Measurements from ENCODE around the gene PPP2R5E. TPM values are rescaled to one million over a fixed set of nuclear protein-coding genes. Genes with fewer than 3 reads are reported as not detected.

Gene PPP2R5E
- total RNA-seq, 6 experiments from 2014 or later, result 12.5 to 34.8 (median 18.2) TPM

GRCh38 chr14:63388766-63389431 is 154.3 kb downstream of the PPP2R5E start:
- Histone ChIP-seq H3K9me3 (no peaks in the 10 kb centered on the region), H3K4me3 (no peak overlapping the region), H3K27ac (no peak overlapping the region), H3K27me3 (no peaks in the 10 kb centered on the region), H3K36me3 (peaks cover 0 to 15% (median 2%) of the 10 kb centered on the region in 4 donors), H3K4me1 (no peaks in the 10 kb centered on the region)
- DNase-seq (peak; percentile 55 to 69 (median 57)), ATAC-seq (peak; percentile 88 to 96 (median 96))
- WGBS (ENCODE audit: insufficient coverage, low coverage, low lambda C conversion rate, missing lambda C conversion rate), result 47% methylated on average over 7 of the region's 8 CpGs
- TF ChIP-seq CTCF (IDR thresholded peaks at IDR 0.05) (peak; percentile 70 to 87 (median 82)), POLR2A (IDR thresholded peaks at IDR 0.05) (no peak)
- intact Hi-C loops (cut with DNase I), result no loop called here

- intact Hi-C loops (cut with DNase I), result no loop called here
- Histone ChIP-seq H3K27me3 (no peaks in the 10 kb centered on the region), H3K4me3 (no peak overlapping the region), H3K4me1 (no peaks in the 10 kb centered on the region), H3K36me3 (peaks cover 0 to 24% (median 6%) of the 10 kb centered on the region in 4 donors), H3K27ac (no peak overlapping the region), H3K9me3 (no peaks in the 10 kb centered on the region)
- ATAC-seq (no peak), DNase-seq (no peak)
- 56% methylated on average over 4 of the region's 5 CpGs for WGBS (ENCODE audit: insufficient coverage, low coverage, low lambda C conversion rate, missing lambda C conversion rate)
- TF ChIP-seq CTCF (IDR thresholded peaks at IDR 0.05) (no peak), POLR2A (IDR thresholded peaks at IDR 0.05) (no peak)
These were observed 155.5 kb downstream of the PPP2R5E start for GRCh38 chr14:63387711-63388110.

GRCh38 chr14:63383776-63384367 is 159.3 kb downstream of the PPP2R5E start:
- intact Hi-C loops (cut with DNase I), result no loop called here
- H3K36me3 ChIP-seq, result peaks cover 0 to 41% (median 16%) of the 10 kb centered on the region in 4 donors
- DNase-seq (no peak), ATAC-seq (peak; percentile 31 to 42 (median 38))
- H3K4me1 ChIP-seq, result no peaks in the 10 kb centered on the region
- no peak overlapping the region for H3K4me3 ChIP-seq
- TF ChIP-seq POLR2A (IDR thresholded peaks at IDR 0.05) (no peak), CTCF (IDR thresholded peaks at IDR 0.05) (no peak)
- no peaks in the 10 kb centered on the region for H3K27me3 ChIP-seq
- H3K9me3 ChIP-seq, result no peaks in the 10 kb centered on the region
- WGBS (ENCODE audit: insufficient coverage, low coverage, low lambda C conversion rate, missing lambda C conversion rate), result 75% methylated on average over 4 of the region's 4 CpGs
- H3K27ac ChIP-seq, result no peak overlapping the region

GRCh38 chr14:63378444-63378843 is 164.7 kb downstream of the PPP2R5E start:
- WGBS (ENCODE audit: insufficient coverage, low coverage, low lambda C conversion rate, missing lambda C conversion rate), result 96% methylated on average over 2 of the region's 2 CpGs

More at GRCh38 chr14:63378444-63378843, 164.7 kb downstream of the PPP2R5E start:
- Histone ChIP-seq H3K27me3 (no peaks in the 10 kb centered on the region), H3K36me3 (peaks cover 0 to 40% (median 15%) of the 10 kb centered on the region in 4 donors), H3K27ac (no peak overlapping the region), H3K9me3 (no peaks in the 10 kb centered on the region), H3K4me1 (no peaks in the 10 kb centered on the region), H3K4me3 (no peak overlapping the region)
- TF ChIP-seq CTCF (IDR thresholded peaks at IDR 0.05) (no peak), POLR2A (IDR thresholded peaks at IDR 0.05) (no peak)
- DNase-seq (no peak), ATAC-seq (no peak)
- intact Hi-C loops (cut with DNase I), result no loop called here

Measured in right lobe of liver (tissue), 6 donors.